ENCODE results near the gene HSPB2. TPM values are rescaled to one million over a fixed set of nuclear protein-coding genes. Genes with fewer than 3 reads are reported as not detected.

Gene HSPB2
- total and polyA plus RNA-seq, 2 of the 8 experiments (the other 6 are each of a cell fraction or from before 2014, with no cell fraction given), result 0.32 to 0.86 TPM

DNA sequence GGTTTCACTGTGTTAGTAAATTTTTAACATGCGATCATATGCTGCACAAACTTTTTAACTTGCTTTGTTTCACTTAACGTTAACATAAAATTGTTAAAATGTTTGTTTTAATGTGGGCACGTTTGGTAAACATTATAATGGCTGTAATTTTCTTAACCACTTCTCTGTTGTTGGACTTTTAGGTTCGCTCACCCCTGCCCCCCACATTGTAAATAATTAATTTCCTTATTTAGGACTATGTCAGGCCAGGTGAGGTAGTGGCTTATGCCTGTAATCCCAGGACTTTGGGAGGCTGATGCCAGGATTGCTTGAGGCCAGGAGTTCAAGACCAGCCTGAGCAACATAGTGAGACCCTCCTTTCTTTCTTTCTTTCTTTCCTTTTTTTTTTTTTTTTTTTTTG is 17.9 kb downstream of the HSPB2 start (continued):
- TF ChIP-seq, protein P1, sequence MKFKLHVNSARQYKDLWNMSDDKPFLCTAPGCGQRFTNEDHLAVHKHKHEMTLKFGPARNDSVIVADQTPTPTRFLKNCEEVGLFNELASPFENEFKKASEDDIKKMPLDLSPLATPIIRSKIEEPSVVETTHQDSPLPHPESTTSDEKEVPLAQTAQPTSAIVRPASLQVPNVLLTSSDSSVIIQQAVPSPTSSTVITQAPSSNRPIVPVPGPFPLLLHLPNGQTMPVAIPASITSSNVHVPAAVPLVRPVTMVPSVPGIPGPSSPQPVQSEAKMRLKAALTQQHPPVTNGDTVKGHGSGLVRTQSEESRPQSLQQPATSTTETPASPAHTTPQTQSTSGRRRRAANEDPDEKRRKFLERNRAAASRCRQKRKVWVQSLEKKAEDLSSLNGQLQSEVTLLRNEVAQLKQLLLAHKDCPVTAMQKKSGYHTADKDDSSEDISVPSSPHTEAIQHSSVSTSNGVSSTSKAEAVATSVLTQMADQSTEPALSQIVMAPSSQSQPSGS (IDR thresholded peaks at IDR 0.05; ENCODE audit: low read length), result no peak
- TF ChIP-seq BRCA1 (IDR thresholded peaks at IDR 0.05; ENCODE audit: low read depth, low read length) (no peak), RBBP5 (IDR thresholded peaks at IDR 0.05; ENCODE audit: borderline replicate concordance, low read depth, low read length) (no peak), CEBPB (IDR thresholded peaks at IDR 0.05; ENCODE audit: low read depth, low read length) (no peak)
- TF ChIP-seq, protein P2, sequence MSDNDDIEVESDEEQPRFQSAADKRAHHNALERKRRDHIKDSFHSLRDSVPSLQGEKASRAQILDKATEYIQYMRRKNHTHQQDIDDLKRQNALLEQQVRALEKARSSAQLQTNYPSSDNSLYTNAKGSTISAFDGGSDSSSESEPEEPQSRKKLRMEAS (IDR thresholded peaks at IDR 0.05), result no peak
